Stimulated activated CD4-positive, alpha-beta T cell treated with anti-CD3 and anti-CD28 coated beads, TNF-alpha, amount 100 ng/mL, for 24 hours (primary cell): ENCODE results near the gene ANO7.

Experiments
- DNase-seq, 3 experiments: peaks; one replicate each; pipeline ENCODE4 v3.0.0-alpha.2; 2020; ENCODE audit warnings: low read depth in 3 of 3

ANO7 gene

GRCh38 chr2:241248897-241249296 is 60.4 kb downstream of the ANO7 start:
- DNase-seq, result no peak

GRCh38 chr2:241249654-241250053 is 61.2 kb downstream of the ANO7 start:
- no peak for DNase-seq

- DNase-seq, result no peak
Measured at GRCh38 chr2:241252778-241253475, 64.5 kb downstream of the ANO7 start.

- no peak for DNase-seq
Measured at GRCh38 chr2:241254904-241255351, 66.5 kb downstream of the ANO7 start.

- no peak for DNase-seq
Measured at GRCh38 chr2:241255542-241256167, 67.2 kb downstream of the ANO7 start.

GRCh38 chr2:241256168-241256545 is 67.7 kb downstream of the ANO7 start:
- no peak for DNase-seq

GRCh38 chr2:241257419-241258032 is 69.0 kb downstream of the ANO7 start:
- DNase-seq, result no peak

- no peak for DNase-seq
Measured at GRCh38 chr2:241258505-241259280, 70.2 kb downstream of the ANO7 start.

- DNase-seq, result no peak
Measured at GRCh38 chr2:241260911-241261310, 72.4 kb downstream of the ANO7 start.

GRCh38 chr2:241261628-241262027 is 73.2 kb downstream of the ANO7 start:
- no peak for DNase-seq

- no peak for DNase-seq
Measured at GRCh38 chr2:241263061-241263460, 74.6 kb downstream of the ANO7 start.

- no peak for DNase-seq
Measured at GRCh38 chr2:241265506-241265905, 77.0 kb downstream of the ANO7 start.

- no peak for DNase-seq
Measured at GRCh38 chr2:241267249-241268067, 79.0 kb downstream of the ANO7 start.

GRCh38 chr2:241268306-241268705 is 79.8 kb downstream of the ANO7 start:
- no peak for DNase-seq

- no peak for DNase-seq
Measured at GRCh38 chr2:241268716-241269445, 80.4 kb downstream of the ANO7 start.

GRCh38 chr2:241269707-241270520 is 81.4 kb downstream of the ANO7 start:
- no peak for DNase-seq

- no peak for DNase-seq
Measured at GRCh38 chr2:241270531-241270930, 82.1 kb downstream of the ANO7 start.

GRCh38 chr2:241271706-241272302 is 83.3 kb downstream of the ANO7 start:
- peak; percentile 31 to 56 (median 32) for DNase-seq
